Suprapubic skin (tissue), 4 donors: ENCODE measurements around the gene LRRC37A. TPM values are rescaled to one million over a fixed set of nuclear protein-coding genes. Genes with fewer than 3 reads are reported as not detected.
A peak's percentile ranks its signal among the peaks of the same experiment; 100 is the strongest.
"Not testable (repeated sequence)": the region's sequence is repeated elsewhere in the genome, so short reads cannot be mapped to it uniquely, and the experiment has no call there.

Experiments used
- DNase-seq, 2 donors: peaks; one replicate each; pipeline ENCODE4 v3.0.0-alpha.2; 2019; ENCODE audit warnings: low spot score in 2 of 2
- H3K27ac ChIP-seq: fragments of 200-600 bp; sonication (generic); one replicate; pipeline ENCODE4 v1.5.1; 2019
- H3K27me3 ChIP-seq: fragments of 200-600 bp; sonication (generic); one replicate; pipeline ENCODE4 v1.5.1; 2019
- H3K36me3 ChIP-seq: fragments of 200-600 bp; sonication (generic); one replicate; pipeline ENCODE4 v1.5.1; 2019
- H3K4me1 ChIP-seq: fragments of 200-600 bp; sonication (generic); one replicate; pipeline ENCODE4 v1.5.1; 2019
- H3K4me3 ChIP-seq: fragments of 200-600 bp; sonication (generic); one replicate; pipeline ENCODE4 v1.5.1; 2019; ENCODE audit warnings: mild to moderate bottlenecking
- H3K9me3 ChIP-seq: fragments of 200-600 bp; sonication (generic); one replicate; pipeline ENCODE4 v1.5.1; 2019
- EP300 ChIP-seq: sonication (generic); formaldehyde crosslinking; IDR thresholded peaks from one replicate; pipeline ENCODE4 v1.6.1; 2017; ENCODE audit warnings: antibody characterized with exemption
- POLR2A ChIP-seq, 2 donors: fragments of 450-650 bp; IDR thresholded peaks; one replicate each; pipeline ENCODE4 v1.6.1; 2017; ENCODE audit warnings: antibody characterized with exemption in 2 of 2, mild to moderate bottlenecking in 2 of 2, moderate library complexity in 2 of 2
- POLR2AphosphoS5 ChIP-seq, 3 donors: sonication (generic); formaldehyde crosslinking; IDR thresholded peaks; one replicate each; pipeline ENCODE4 v1.6.1; 2017; ENCODE audit warnings: antibody characterized with exemption in 3 of 3
- WGBS: methylation state at CpG from one replicate; pipeline ENCODE4 v1.1.5; 2018; 5-methylcytosine and 5-hydroxymethylcytosine counted together
- total RNA-seq, 4 donors: library from RNA; depleted of rRNA; stranded (reverse); fragments of >200 nt; gene quantifications; one replicate each; pipeline ENCODE4 v1.1.0, GENCODE V29; 2016
- TF ChIP-seq, protein P1 (sequence below), 2 donors: fragments of 200-600 bp in 1 of 2; fragments of 450-650 bp in 1 of 2; sonication (generic) in 1 of 2; IDR thresholded peaks; one replicate each; pipeline ENCODE4 v1.5.1; 2016 to 2019; ENCODE audit warnings: antibody characterized with exemption in 2 of 2, mild to moderate bottlenecking in 1 of 2, moderate library complexity in 1 of 2

The LRRC37A gene
- total RNA-seq, 4 donors from 2014 or later, result 2.1 to 9.4 (median 5.3) TPM

DNA sequence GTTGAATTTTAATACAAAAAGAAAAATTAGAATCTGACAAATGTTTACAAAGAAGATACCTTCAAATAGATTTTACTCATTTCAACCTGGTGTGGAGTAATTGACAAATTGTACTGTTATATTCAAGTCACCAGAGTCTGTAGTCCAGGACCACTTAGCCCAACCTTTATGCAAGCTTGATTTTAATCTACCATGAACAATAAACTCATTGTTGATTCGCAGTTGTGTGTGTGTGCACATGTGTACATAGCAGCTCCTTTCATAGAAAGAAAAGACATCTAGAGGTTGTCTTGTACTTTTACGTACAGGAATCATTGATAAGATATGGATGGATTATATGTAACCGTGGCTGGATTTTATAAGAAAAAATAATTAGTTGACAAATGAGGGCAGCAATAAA, 20.7 kb upstream of the LRRC37A start:
- no peak overlapping the region for H3K4me3 ChIP-seq
- no peak for DNase-seq
- TF ChIP-seq, protein P1, sequence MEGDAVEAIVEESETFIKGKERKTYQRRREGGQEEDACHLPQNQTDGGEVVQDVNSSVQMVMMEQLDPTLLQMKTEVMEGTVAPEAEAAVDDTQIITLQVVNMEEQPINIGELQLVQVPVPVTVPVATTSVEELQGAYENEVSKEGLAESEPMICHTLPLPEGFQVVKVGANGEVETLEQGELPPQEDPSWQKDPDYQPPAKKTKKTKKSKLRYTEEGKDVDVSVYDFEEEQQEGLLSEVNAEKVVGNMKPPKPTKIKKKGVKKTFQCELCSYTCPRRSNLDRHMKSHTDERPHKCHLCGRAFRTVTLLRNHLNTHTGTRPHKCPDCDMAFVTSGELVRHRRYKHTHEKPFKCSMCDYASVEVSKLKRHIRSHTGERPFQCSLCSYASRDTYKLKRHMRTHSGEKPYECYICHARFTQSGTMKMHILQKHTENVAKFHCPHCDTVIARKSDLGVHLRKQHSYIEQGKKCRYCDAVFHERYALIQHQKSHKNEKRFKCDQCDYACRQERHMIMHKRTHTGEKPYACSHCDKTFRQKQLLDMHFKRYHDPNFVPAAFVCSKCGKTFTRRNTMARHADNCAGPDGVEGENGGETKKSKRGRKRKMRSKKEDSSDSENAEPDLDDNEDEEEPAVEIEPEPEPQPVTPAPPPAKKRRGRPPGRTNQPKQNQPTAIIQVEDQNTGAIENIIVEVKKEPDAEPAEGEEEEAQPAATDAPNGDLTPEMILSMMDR (IDR thresholded peaks at IDR 0.05), result no peak
- TF ChIP-seq POLR2AphosphoS5 (IDR thresholded peaks at IDR 0.05), result no peak
- no peak for TF ChIP-seq EP300
- TF ChIP-seq POLR2A (IDR thresholded peaks at IDR 0.05), result no peak
- H3K27me3 ChIP-seq, result no peaks in the 10 kb centered on the region
- H3K9me3 ChIP-seq, result no peaks in the 10 kb centered on the region
- H3K4me1 ChIP-seq, result no peaks in the 10 kb centered on the region
- no peak overlapping the region for H3K27ac ChIP-seq
- WGBS, result 75% methylated on average over 3 of the region's 3 CpGs
- H3K36me3 ChIP-seq, result no peaks in the 10 kb centered on the region

DNA sequence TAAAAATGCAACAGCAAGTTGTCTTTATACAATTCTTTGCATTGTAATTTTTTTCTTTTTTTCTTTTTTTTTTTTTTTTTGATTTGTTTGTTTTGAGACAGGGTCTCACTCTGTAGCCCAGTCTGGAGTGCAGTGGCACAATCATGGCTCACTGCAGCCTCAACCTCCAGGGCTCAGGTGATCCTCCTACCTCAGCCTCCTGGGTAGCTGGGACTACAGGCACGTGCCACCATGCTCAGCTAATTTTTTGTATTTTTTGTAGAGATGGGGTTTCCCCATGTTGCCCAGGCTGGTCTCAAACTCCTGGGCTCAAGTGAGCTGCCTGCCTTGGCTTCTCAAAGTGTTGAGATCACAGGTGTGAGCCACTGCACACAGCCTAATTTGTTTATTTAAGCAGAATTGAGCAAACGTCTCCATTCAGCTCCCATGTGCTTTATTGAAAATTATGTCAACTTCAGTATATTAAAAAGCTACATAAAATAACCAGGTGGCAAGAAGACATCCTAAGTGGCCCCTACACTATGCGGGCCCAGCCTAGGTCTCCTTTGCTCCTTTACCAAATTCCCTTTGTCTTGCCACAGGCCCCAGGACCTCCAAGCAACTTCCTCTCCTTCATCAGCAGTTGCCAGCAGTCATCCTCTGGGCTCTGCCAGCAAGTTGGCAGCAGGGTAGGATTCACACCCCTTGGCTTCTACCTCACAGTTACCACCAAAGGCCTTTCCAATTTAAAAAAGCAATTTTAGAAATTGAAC, 18.0 kb upstream of the LRRC37A start:
- H3K36me3 ChIP-seq, H3K4me1 ChIP-seq, H3K27me3 ChIP-seq, H3K4me3 ChIP-seq, DNase-seq, H3K27ac ChIP-seq, H3K9me3 ChIP-seq: not testable (repeated sequence)
- WGBS, result 63% methylated on average over 3 of the region's 3 CpGs

DNA sequence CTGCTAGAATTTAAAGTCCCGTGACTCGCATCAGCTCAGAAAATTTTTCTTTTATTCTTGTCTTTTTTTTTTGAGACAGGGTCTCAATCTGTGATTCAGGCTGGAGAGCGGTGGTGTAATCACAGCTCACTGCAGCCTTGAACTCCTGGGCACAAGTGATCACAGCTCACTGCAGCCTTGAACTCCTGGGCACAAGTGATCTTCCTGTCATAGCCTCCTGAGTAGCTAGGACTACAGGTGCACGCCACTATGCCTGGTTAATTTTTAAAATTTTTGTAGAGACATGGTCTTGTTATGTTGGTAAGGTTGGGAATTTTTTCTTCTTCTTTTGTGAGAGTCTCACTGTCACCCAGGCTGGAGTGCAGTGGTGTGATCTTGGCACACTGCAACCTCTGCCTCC, 13.6 kb upstream of the LRRC37A start:
- H3K9me3 ChIP-seq, H3K27ac ChIP-seq, H3K4me3 ChIP-seq, H3K4me1 ChIP-seq, H3K27me3 ChIP-seq, DNase-seq, H3K36me3 ChIP-seq: not testable (repeated sequence)
- 98% methylated on average over 4 of the region's 4 CpGs for WGBS

DNA sequence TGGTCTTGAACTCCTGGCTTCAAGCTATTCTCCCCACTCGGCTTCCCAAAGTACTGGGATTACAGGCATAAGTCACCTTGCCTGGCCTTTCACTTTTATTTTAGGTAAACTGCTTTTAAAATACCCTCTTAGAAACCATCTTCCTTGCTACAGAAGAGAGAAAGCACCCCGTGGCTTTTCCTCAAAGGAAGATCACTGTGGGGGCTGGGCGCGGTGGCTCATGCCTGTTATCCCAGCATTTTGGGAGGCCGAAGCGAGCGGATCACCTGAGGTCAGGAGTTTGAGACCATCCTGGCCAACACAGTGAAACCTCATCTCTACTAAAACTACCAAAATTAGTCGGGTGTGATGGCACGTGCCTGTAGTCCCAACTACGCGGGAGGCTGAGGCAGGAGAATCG, 12.3 kb upstream of the LRRC37A start:
- H3K36me3 ChIP-seq, H3K27me3 ChIP-seq, H3K9me3 ChIP-seq, H3K4me3 ChIP-seq, H3K27ac ChIP-seq, DNase-seq, H3K4me1 ChIP-seq: not testable (repeated sequence)
- WGBS, result 90% methylated on average over 12 of the region's 12 CpGs

DNA sequence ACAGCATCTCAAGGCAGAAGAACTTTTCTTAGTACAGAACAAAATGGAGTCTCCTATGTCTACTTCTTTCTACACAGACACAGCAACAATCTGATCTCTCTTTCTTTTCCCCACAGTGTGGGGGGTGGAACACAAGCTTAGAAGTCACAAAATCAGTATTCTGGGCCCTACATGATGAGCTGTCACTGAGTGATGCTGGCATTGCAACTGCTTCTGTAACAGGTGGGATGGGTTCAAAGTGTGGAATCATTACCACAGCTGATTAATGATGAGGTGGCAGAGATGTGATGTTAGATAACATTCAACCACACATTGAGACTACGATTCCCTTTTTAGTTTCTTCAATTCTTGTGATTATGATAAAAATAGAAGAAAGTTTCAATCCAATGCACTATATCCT, 10.5 kb upstream of the LRRC37A start:
- WGBS, result 73% methylated on average over 1 of the region's 1 CpG
- H3K4me1 ChIP-seq, H3K4me3 ChIP-seq, DNase-seq, H3K9me3 ChIP-seq, H3K27ac ChIP-seq, H3K27me3 ChIP-seq, H3K36me3 ChIP-seq: not testable (repeated sequence)

DNA sequence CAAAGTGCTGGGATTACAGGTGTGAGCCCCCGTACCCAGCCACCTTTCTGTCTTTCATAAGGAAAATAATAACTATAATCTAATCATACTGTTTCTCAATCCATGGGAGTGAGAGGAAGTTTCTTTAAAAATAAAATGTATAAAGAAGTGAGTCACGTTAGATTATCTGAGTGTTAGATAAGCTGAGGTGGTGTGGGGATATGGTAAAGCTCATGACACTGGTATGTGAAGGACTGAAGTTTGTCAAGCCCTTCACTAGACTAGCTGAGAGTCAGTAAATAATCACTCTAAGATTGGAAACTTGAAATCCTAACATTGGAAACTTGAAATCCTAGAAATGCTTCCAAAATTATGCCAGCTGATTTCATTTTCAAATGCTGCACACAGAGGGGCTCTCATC, 9.4 kb upstream of the LRRC37A start:
- H3K9me3 ChIP-seq, H3K27ac ChIP-seq, H3K27me3 ChIP-seq, DNase-seq, H3K4me3 ChIP-seq, H3K36me3 ChIP-seq, H3K4me1 ChIP-seq: not testable (repeated sequence)
- 93% methylated on average over 2 of the region's 2 CpGs for WGBS

DNA sequence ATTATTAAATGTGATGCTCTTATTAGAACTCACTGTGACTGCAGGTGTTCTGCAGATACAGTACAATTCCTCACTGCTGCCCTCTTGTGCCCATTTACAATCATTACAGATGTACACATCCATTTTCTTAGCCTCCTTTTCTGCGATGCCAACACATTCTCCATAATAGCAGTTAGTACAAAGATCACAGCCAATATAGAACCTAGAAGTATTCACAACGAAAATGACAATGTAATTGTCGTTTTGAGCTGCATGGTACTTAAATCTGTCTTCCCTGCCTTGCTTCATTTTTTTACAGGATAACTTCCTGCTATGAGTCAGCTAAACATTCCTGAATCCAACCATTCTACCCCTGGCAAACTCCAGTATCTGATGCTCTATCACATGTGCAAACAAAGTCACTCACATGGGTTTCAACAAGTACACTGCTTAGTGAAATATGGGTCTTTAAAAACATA, 8.1 kb upstream of the LRRC37A start:
- DNase-seq, H3K27ac ChIP-seq, H3K36me3 ChIP-seq, H3K27me3 ChIP-seq, H3K4me1 ChIP-seq, H3K4me3 ChIP-seq, H3K9me3 ChIP-seq: not testable (repeated sequence)
- 0% methylated on average over 3 of the region's 3 CpGs for WGBS
- TF ChIP-seq, protein P1 (IDR thresholded peaks at IDR 0.05), result peak; percentile 41 to 63

DNA sequence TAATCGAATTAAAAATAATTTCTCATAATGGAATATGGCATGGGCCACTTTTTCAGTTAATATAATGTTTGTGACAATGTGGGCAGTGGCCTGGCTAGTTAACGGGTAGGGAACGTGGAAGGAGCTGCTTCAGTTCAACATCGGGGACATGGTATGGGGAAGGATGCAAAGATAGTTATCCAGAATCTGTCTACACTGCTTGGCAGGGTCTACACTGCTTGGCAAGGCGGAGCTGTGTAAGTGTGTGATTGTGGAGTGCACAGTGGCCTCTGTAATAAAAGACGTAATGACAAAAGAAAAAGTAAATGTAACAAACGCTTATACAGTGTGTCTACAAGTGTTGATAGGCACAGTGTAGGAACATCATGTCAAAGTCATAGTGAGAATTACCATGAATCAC, 7.3 kb upstream of the LRRC37A start:
- not testable (repeated sequence) for DNase-seq, H3K27me3 ChIP-seq, H3K36me3 ChIP-seq, H3K4me1 ChIP-seq, H3K27ac ChIP-seq, H3K9me3 ChIP-seq, H3K4me3 ChIP-seq
- 88% methylated on average over 7 of the region's 7 CpGs for WGBS

DNA sequence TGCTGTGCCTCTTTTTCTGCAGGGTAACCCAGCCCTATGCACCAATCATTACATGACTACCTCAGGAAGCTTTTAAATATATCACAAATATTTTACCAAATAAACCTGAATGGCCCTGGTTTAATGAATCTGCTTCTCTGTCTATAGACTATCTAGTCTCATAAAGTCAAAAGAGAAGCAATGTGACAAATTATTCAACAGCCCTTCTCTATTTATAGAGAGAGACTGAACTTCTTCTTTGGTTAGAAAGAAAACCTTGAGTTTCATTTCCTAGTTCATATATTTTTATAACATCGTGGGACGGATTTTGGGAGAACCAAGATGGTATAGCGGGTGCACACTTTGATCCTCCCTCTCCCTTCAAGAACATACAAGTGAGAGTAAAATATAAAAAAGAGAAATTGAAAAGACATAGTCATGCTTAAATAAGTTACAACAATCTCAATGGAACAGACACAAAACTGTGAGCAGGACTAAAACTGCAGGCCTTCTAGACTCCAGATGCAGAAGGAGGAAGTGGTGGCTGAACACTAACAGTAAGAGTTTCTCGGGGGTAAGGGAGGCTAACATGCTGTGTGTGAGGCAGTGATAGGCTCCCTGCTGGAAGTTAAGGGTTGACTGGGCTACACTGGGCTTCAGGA, 3.9 kb upstream of the LRRC37A start:
- not testable (repeated sequence) for H3K9me3 ChIP-seq, H3K27me3 ChIP-seq, H3K4me3 ChIP-seq, DNase-seq, H3K27ac ChIP-seq, H3K36me3 ChIP-seq, H3K4me1 ChIP-seq
- WGBS, result 85% methylated on average over 4 of the region's 4 CpGs

DNA sequence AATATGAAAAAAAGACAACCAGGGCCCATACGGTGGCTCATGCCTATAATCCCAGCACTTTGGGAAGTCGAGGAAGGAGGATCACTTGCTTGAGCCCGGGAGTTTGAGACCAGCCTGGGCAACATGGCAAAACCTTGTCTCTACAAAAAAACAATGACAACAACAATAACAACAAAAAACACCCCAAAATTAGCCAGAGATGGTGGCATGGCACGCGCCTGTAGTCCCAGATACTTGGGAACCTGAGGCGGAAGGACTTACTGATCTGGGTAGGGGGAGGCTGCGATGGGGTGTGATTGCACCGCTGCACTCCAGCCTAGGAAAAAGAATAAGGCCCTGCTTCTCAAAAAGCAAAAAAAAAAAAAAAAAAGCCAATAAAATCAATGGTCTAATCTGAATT, 3.3 kb upstream of the LRRC37A start:
- H3K9me3 ChIP-seq, H3K27me3 ChIP-seq, H3K4me3 ChIP-seq, DNase-seq, H3K27ac ChIP-seq, H3K36me3 ChIP-seq, H3K4me1 ChIP-seq: not testable (repeated sequence)
- 88% methylated on average over 8 of the region's 8 CpGs for WGBS

DNA sequence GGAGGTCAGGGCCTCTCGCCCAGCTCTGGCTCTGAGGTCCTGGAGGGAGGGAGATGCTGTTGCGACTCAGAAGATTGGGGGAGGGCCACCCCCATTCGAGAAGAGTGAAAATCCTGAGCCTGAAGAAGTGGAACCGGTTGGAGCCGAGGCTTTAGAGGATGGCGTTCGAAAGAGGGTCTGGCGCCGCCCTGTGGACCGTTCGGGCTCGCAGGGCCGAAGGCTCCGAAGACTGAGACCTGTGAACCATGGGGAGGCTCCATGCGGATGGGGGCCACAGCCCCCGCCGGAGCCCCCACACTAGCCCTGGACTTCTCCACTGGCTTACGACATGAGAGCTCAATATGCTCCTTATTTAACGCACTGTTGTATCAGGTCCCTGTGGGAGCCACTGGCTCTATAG, 46.3 kb downstream of the LRRC37A start:
- not testable (repeated sequence) for H3K4me3 ChIP-seq, H3K9me3 ChIP-seq, H3K36me3 ChIP-seq, H3K27ac ChIP-seq, H3K27me3 ChIP-seq, H3K4me1 ChIP-seq, DNase-seq
- no CpG with 5 or more reads among the region's 19 CpGs for WGBS

DNA sequence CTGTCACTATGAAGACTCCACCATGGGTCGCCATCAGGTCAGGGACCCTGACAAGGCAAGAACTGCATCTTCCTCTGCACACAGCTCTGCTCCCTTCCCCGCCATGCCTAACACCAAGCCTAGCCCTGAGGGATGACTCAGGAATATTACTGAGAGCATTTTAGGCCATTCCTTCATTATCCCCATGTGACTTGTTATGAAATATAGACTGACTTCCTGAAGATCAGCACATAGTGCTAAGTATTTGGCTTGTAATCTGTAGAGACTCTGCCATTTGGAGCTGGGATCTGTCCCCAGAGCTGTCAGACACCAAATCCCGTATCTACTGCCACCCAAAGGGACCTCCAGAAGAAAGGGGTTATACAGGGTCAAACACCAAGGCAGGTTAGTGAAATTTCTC, 47.2 kb downstream of the LRRC37A start:
- H3K4me1 ChIP-seq, H3K4me3 ChIP-seq, H3K36me3 ChIP-seq, H3K27me3 ChIP-seq, DNase-seq, H3K9me3 ChIP-seq, H3K27ac ChIP-seq: not testable (repeated sequence)
- WGBS, result no CpG with 5 or more reads among the region's 3 CpGs
